AG04450 (cell line): ENCODE data around the gene HSP90AA1. TPM values are rescaled to one million over a fixed set of nuclear protein-coding genes. Genes with fewer than 3 reads are reported as not detected.
"Not testable (repeated sequence)": the region's sequence is repeated elsewhere in the genome, so short reads cannot be mapped to it uniquely, and the experiment has no call there.

ENCODE experiments used
- CTCF ChIA-PET: fragments of 300-600, 350-600 bp; formaldehyde crosslinking; extraction: SDS; loops from one replicate; lab custom pipeline; 2022; ENCODE audit warnings: antibody characterized with exemption, inconsistent platforms; lab: Charles Lee
- POLR2A ChIA-PET: fragments of 350-600 bp; formaldehyde crosslinking; extraction: SDS; loops from one replicate; lab custom pipeline; 2021; ENCODE audit warnings: antibody characterized with exemption, inconsistent platforms; lab: Yijun Ruan, JAX
- DNase-seq: peaks from one replicate; pipeline ENCODE4 v3.0.0-alpha.2; 2011; ENCODE audit warnings: low read depth, low spot score
- H3K27ac ChIP-seq: one replicate; pipeline ENCODE4 v1.5.1; 2012; ENCODE audit warnings: low read depth, low read length, control low read depth
- H3K27me3 ChIP-seq: one replicate; pipeline ENCODE4 v1.6.0; 2012; ENCODE audit warnings: low read length; ENCODE audit not compliant: control insufficient read depth, insufficient read depth
- H3K4me3 ChIP-seq: 2 replicates; pipeline ENCODE4 v1.5.1; 2011; ENCODE audit warnings: mild to moderate bottlenecking, low read depth, low read length, control low read depth
- H3K9me3 ChIP-seq: 2 replicates; pipeline ENCODE4 v1.5.1; 2012; ENCODE audit warnings: low read length; ENCODE audit not compliant: control insufficient read depth, insufficient read depth
- CTCF ChIP-seq: IDR thresholded peaks from 2 replicates; pipeline ENCODE4 v1.5.1; 2011; ENCODE audit warnings: low read depth, low read length, control low read depth, inconsistent platforms
- polyA plus RNA-seq: library from polyadenylated mRNA; depleted of rRNA; stranded (reverse); fragments of >200 nt; gene quantifications from 2 replicates; pipeline ENCODE4 v1.2.3, GENCODE V29; 2011

HSP90AA1 gene
- polyA plus RNA-seq, 1 experiment, result 822 TPM

GRCh38 chr14:102087762-102088011 is 843 bp upstream of the HSP90AA1 start:
- Histone ChIP-seq H3K4me3 (peak overlapping the region; percentile 63), H3K9me3 (no peaks in the 10 kb centered on the region; the same call in 1 of the 2 replicates), H3K27ac (peak overlapping the region; percentile 80), H3K27me3 (no peaks in the 10 kb centered on the region)
- ChIA-PET POLR2A (no interaction called here), CTCF (interaction anchor here (0.7 to 1.3 kb wide), 4 partner anchors 9 to 317 kb away, joined by 3 to 8 read pairs (median 4); no protein-coding TSS in a partner anchor)
- DNase-seq, result no peak
- TF ChIP-seq CTCF, result no peak

- ChIA-PET CTCF (interaction anchor here (1.0 to 3.1 kb wide), 2 partner anchors 10 to 125 kb away, joined by 4 to 15 read pairs; no protein-coding TSS in a partner anchor), POLR2A (interaction anchor here (0.6 to 0.7 kb wide), 2 partner anchors 37 to 1672 kb away, joined by 5 to 6 read pairs; no protein-coding TSS in a partner anchor)
- no peak for TF ChIP-seq CTCF
- DNase-seq, result no peak
- Histone ChIP-seq H3K27ac (peak overlapping the region; percentile 81), H3K27me3 (no peaks in the 10 kb centered on the region), H3K9me3 (no peaks in the 10 kb centered on the region; the same call in 1 of the 2 replicates), H3K4me3 (peak overlapping the region; percentile 83)
Measured at GRCh38 chr14:102086709-102086971, 204 bp downstream of the HSP90AA1 start.

GRCh38 chr14:102085948-102086708 is 716 bp downstream of the HSP90AA1 start:
- H3K27me3 ChIP-seq, result no peaks in the 10 kb centered on the region
- peak overlapping the region; percentile 83 for H3K4me3 ChIP-seq
- ChIA-PET POLR2A (interaction anchor here (0.6 to 0.7 kb wide), 3 partner anchors 36 to 1672 kb away, joined by 5 to 7 read pairs (median 6); no protein-coding TSS in a partner anchor), CTCF (interaction anchor here (1.0 to 3.1 kb wide), 2 partner anchors 10 to 125 kb away, joined by 4 to 15 read pairs; no protein-coding TSS in a partner anchor)
- H3K9me3 ChIP-seq, result no peaks in the 10 kb centered on the region; the same call in 1 of the 2 replicates
- H3K27ac ChIP-seq, result peak overlapping the region; percentile 81
- peak; percentile 29 for DNase-seq
- TF ChIP-seq CTCF, result no peak

GRCh38 chr14:102085488-102085887 is 1.4 kb downstream of the HSP90AA1 start:
- H3K27me3 ChIP-seq, result no peaks in the 10 kb centered on the region
- POLR2A ChIA-PET, result interaction anchor here (0.7 kb wide), 1 partner anchor 43 kb away, joined by 7 read pairs; no protein-coding TSS in a partner anchor
- no peak for DNase-seq
- CTCF ChIA-PET, result interaction anchor here (3.1 kb wide), 1 partner anchor 11 kb away, joined by 15 read pairs; no protein-coding TSS in a partner anchor
- no peak overlapping the region for H3K27ac ChIP-seq
- no peaks in the 10 kb centered on the region; the same call in 1 of the 2 replicates for H3K9me3 ChIP-seq
- TF ChIP-seq CTCF, result no peak
- peak overlapping the region; percentile 83 for H3K4me3 ChIP-seq

GRCh38 chr14:102084931-102085330 is 1.9 kb downstream of the HSP90AA1 start:
- no peaks in the 10 kb centered on the region; the same call in 1 of the 2 replicates for H3K9me3 ChIP-seq
- peak overlapping the region; percentile 83 for H3K4me3 ChIP-seq
- TF ChIP-seq CTCF, result no peak
- CTCF ChIA-PET, result interaction anchor here (1.1 to 3.1 kb wide), 2 partner anchors 11 to 123 kb away, joined by 7 to 15 read pairs; no protein-coding TSS in a partner anchor
- no peak overlapping the region for H3K27ac ChIP-seq
- no peak for DNase-seq
- H3K27me3 ChIP-seq, result no peaks in the 10 kb centered on the region
- POLR2A ChIA-PET, result no interaction called here

- H3K27ac ChIP-seq, H3K27me3 ChIP-seq, DNase-seq, POLR2A ChIA-PET, H3K9me3 ChIP-seq: not testable (repeated sequence)
- CTCF ChIA-PET, result interaction anchor here (1.1 to 3.1 kb wide), 2 partner anchors 12 to 123 kb away, joined by 7 to 15 read pairs; no protein-coding TSS in a partner anchor
- H3K4me3 ChIP-seq, result peak overlapping the region; percentile 83; the same call in 1 of the 2 replicates
Measured at GRCh38 chr14:102084522-102084921, 2.3 kb downstream of the HSP90AA1 start.
